ENCODE measurements around the gene FARP2.

Gene FARP2

DNA sequence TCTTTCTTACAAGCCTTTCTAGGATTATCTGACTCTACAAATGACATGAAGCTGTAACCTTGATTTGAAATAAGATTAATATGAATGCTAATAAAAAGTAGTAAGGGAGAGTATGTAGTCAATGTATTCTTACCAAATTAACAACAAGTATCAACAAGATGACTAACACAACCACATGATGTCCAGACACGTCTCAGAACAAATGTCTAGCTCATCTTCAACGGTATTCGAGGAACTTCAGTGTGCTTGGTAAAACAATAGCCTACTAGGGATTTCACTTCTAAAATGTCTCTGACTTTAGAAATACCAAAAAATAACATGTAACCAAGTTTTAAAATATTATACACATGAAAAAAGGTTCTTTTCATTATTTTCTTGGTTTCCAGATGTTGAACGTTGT, 44.0 kb upstream of the FARP2 start:
- no peak for DNase-seq (ENCODE audit: low read depth)
- TF ChIP-seq, protein P1, sequence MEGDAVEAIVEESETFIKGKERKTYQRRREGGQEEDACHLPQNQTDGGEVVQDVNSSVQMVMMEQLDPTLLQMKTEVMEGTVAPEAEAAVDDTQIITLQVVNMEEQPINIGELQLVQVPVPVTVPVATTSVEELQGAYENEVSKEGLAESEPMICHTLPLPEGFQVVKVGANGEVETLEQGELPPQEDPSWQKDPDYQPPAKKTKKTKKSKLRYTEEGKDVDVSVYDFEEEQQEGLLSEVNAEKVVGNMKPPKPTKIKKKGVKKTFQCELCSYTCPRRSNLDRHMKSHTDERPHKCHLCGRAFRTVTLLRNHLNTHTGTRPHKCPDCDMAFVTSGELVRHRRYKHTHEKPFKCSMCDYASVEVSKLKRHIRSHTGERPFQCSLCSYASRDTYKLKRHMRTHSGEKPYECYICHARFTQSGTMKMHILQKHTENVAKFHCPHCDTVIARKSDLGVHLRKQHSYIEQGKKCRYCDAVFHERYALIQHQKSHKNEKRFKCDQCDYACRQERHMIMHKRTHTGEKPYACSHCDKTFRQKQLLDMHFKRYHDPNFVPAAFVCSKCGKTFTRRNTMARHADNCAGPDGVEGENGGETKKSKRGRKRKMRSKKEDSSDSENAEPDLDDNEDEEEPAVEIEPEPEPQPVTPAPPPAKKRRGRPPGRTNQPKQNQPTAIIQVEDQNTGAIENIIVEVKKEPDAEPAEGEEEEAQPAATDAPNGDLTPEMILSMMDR (conservative IDR thresholded peaks at IDR 0.05; ENCODE audit: low read depth, low read length): no peak
- H3K4me3 ChIP-seq (ENCODE audit: low read length): no peak overlapping the region

DNA sequence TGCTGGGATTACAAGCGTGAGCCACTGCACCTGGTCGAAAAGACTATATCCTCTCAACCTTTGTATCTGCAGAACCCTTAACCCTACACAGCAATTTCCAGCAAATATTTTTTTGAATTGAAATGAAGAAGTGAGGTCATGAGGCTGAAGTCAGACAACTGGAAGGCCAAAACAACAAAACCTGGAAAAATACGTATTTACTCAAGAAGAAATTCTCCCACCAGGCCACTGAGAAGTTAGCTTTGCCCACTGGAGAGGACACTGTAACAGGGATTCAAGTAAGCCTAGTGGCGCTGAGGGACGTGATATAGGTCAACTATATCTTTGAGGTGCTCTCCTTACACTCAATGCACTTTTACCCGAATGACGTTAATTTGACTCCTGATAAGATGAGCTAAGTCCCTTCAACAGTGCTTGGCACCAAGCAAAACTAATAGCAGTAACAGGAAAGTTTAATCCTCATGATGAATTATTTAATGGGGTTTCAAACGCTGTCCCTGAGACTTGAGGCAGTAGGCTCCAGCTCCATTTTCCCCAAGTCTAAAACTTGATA, 42.5 kb upstream of the FARP2 start:
- no peak for DNase-seq (ENCODE audit: low read depth)
- peak overlapping the region; percentile 96 for H3K4me3 ChIP-seq (ENCODE audit: low read length)
- TF ChIP-seq, protein P1 (conservative IDR thresholded peaks at IDR 0.05; ENCODE audit: low read depth, low read length): no peak

DNA sequence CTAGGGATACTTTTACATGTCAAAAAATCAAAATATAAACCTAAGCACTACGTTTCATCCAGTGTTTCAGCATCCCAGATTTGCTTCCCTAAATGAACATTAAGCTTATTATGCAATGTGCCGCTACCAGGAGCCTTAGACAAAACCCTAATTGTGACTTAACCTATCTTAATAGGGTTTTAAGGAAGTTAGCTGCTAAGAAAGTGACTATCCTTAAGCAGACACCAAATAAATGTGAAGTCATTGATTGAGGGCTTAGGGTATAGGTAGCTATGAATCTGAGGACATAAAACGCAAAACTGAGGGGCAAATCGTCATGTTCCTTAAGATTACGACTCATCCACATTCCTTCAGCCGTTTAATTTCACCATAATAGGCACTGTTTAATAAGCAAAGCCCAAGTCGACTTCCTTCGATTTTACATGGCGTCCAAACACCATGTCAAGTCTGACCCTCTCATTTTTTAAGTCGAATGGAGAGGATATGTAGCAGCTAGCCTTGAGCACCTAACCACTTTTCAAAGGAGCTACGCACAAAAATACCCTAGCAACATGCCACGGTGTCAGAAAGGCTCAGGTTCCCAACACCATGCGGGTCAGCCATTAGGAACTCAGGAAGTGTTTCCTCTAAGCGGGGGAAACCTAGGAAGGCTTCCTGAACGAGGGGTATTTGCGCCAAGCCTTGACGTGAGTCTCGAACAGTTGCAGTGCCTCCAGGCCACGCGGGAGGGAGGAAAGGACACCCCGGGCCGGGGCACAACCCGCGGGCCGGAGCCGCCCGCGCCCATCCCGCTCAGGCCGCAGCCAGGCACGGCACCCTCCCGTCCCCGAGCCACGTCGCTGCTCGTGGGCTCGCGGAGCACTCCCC, 41.6 kb upstream of the FARP2 start:
- TF ChIP-seq, protein P1 (conservative IDR thresholded peaks at IDR 0.05; ENCODE audit: low read depth, low read length): no peak
- DNase-seq (ENCODE audit: low read depth): peak; percentile 15
- peak overlapping the region; percentile 96 for H3K4me3 ChIP-seq (ENCODE audit: low read length)

DNA sequence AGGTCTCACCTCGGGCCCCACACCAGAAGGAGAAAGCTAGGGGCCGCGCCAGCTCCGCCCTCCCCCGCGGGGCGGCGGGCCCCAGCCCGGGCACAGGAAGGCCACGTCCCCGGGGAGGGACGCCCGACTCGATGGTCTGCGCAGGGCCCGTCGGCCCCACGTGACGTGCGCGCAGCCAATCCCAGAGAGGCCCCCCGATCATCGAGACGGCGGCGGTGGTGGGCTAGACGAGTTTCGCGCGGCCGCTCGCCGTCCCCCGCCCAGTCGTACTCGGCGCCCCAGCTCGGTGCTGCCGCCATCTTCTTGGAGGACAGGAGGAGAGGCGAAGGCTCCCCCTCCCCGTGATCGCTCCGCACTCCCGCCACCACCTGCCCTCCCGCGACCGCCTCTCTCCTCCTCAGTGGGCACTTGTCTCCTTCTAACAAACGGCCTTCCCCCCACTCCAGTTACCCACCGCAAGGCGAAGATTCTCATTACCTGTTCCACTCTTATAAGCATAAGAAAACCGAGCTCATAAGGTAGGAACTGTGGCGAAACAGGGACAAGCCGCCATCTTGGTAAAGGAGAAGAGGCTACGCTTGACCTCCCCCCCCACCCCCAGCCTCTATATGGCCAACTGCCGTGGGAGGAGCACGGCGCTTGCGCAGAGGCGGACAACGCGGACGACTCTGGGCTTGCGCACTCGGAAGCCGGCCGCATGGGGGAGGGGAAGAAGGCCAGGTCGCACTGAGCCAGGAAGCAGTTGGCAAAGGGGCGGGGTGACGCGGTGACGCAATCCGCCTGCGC, 40.8 kb upstream of the FARP2 start, which contains the start of gene HDLBP:
HDLBP (minus strand) TSS at position 580 of the 786 bp plus-strand sequence. CDS start 48,803 bp downstream, outside the sequence.
- peak within 1 kb of the TSS; percentile 96 for H3K4me3 ChIP-seq (ENCODE audit: low read length)
- peak; percentile 94 for DNase-seq (ENCODE audit: low read depth)
- TF ChIP-seq, protein P1 (conservative IDR thresholded peaks at IDR 0.05; ENCODE audit: low read depth, low read length): no peak

DNA sequence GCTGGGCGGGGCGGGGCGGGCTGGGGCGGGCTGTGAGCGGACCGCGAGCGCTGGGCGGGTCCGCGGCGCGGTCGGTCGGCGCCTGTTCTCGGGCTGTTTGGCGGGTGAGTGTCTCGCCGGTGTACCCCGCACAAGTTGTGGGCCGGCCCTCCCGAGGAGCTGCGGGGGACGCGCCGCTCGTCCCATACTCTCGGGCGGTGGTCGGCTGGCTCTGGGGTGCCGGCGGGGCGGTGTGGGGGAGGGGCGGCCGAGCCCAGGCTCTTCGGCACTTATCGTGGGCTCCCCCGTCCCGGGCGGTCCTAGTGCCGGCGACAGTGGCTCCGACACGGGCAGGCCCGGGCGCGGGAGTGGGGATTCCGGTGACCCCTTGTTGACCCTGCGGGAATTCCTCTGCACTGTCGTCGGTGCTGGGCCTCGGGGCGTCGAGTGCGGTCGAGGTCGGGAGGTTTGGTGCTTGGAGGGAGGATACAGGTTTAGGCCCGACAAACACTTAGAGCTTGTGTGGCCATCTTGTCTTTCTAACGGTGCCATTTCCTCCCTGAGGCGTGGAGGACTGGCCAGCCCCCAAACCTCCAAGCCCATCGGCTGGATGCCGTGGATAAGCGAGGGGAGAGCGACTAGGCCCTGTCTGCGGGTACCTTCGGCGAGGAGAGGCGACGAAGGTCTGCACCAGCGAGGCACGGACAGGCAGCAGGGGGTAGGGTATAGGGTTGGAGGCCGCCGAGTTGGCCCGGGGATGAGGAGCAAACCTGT, 40.0 kb upstream of the FARP2 start, which contains the start of gene SEPTIN2:
SEPTIN2 (plus strand) TSS at position 47 of the 753 bp plus-strand sequence. CDS start 8,308 bp downstream, outside the sequence.
- DNase-seq (ENCODE audit: low read depth): no peak
- H3K4me3 ChIP-seq (ENCODE audit: low read length): peak within 1 kb of the TSS; percentile 96
- TF ChIP-seq, protein P1 (conservative IDR thresholded peaks at IDR 0.05; ENCODE audit: low read depth, low read length): no peak

DNA sequence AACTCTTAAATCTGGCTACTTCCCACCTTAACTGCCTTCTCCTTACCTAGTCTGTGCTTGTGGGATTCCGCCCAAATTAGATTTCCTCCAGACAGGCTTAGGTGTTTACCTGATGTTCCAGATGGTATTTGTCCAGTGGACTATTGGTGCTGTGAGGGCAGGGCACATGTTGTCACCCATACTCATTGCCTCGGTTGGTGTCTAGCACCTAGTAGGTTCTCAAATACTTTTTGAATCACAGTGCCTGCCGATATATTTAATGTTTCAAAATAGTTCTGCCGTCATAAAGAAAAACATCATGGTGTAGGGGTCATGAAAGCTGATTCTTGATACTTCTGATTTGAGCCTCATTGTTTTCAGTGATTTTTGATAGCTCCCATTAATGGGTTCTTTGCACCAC, 39.3 kb upstream of the FARP2 start:
- H3K4me3 ChIP-seq (ENCODE audit: low read length): peak overlapping the region; percentile 91
- no peak for DNase-seq (ENCODE audit: low read depth)
- TF ChIP-seq, protein P1 (conservative IDR thresholded peaks at IDR 0.05; ENCODE audit: low read depth, low read length): no peak

Measured in retinal pigment epithelial cell (primary cell).